GM19452 (cell line): ENCODE measurements around the gene ARSD.
"Not testable (repeated sequence)": the region's sequence is repeated elsewhere in the genome, so short reads cannot be mapped to it uniquely, and the experiment has no call there.

Experiments used
- ATAC-seq: cut with Tn5 transposase; IDR thresholded peaks from one replicate; pipeline ENCODE4 v1.9.1; 2021; ENCODE audit not compliant: unreplicated experiment

Gene ARSD, protein sequence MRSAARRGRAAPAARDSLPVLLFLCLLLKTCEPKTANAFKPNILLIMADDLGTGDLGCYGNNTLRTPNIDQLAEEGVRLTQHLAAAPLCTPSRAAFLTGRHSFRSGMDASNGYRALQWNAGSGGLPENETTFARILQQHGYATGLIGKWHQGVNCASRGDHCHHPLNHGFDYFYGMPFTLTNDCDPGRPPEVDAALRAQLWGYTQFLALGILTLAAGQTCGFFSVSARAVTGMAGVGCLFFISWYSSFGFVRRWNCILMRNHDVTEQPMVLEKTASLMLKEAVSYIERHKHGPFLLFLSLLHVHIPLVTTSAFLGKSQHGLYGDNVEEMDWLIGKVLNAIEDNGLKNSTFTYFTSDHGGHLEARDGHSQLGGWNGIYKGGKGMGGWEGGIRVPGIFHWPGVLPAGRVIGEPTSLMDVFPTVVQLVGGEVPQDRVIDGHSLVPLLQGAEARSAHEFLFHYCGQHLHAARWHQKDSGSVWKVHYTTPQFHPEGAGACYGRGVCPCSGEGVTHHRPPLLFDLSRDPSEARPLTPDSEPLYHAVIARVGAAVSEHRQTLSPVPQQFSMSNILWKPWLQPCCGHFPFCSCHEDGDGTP

DNA sequence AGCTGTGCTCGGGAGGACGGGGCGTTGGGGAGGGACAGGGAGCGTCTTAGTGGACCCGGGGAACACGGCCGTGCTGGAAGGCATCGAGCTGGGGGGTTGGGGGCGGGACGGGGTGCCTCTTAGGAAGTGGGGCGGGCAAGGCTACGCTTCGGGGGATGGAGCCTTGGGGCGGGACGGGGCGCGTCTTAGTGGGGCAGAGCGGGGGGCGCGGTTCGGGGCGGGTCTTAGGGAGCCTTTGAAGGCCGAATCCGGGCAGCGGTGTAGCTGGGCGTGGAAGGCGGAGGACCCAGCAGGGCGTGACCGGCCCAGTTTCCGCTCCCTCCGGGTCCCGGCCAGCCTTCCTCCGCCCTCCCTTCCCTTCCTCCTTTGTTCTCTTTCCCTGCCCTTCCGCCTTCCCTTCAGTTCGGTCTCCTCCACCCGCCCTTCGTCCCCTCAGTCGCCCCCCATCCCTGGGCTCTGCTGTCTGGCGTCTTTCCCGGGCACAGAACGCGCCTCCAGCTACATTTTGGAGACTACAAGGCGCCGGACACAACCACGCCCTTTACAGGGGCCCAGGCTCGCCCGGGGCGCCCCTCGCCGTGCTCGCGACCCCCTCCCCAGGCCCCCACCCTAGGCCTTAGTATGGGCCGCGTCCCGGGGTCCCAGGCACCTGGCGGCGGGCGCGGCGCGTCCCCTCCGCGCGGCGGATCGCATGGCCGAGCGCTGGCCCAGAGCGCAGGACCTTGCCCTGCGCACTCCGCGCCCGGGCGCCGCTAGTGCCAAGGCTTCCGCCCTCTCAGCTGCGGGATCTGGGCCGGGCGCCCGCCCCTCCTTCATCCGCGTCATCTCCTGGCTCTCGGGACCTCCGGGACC is at the start of gene ARSD:
Gene ARSD (minus strand): TSS at position 757 of the 852 bp plus-strand sequence. CDS start 64 bp downstream, at position 693.
- peak; percentile 86 for ATAC-seq

DNA sequence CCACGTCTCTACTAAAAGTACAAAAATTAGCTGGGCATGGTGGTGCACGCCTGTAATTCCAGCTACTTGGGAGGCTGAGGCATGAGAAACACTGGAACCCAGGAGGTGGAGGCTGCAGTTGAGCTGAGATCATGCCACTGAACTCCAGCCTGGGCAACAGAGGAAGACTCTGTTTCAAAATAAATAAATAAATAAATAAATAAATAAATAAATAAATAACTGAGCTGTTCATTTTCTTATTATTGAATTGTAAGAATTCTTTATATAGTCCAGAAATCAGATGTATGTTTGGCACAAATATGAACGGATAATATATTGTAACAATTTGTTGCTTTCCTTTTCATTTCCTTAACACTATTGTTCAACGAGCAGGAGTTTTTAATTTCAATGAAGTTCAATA is 49.5 kb upstream of the ARSD start:
- ATAC-seq: not testable (repeated sequence)

DNA sequence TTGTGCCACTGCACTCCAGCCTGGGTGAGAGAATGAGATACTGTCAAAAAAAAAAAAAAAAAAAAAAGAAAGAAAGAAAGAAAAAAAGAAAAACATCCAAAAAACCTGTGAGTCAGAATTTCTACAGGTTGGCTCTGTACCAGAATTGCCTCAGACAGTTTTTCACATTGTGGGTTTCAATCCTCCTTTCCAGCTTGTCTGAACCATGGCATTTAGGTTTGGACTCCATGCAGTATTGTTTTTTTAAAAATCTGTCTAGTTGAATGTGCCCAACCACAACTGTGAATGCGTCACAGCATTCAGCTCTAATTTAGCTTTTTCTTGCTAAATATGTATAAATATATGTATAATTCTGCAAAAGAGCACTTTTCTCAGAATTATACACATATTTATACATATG is 45.8 kb upstream of the ARSD start:
- no peak for ATAC-seq

DNA sequence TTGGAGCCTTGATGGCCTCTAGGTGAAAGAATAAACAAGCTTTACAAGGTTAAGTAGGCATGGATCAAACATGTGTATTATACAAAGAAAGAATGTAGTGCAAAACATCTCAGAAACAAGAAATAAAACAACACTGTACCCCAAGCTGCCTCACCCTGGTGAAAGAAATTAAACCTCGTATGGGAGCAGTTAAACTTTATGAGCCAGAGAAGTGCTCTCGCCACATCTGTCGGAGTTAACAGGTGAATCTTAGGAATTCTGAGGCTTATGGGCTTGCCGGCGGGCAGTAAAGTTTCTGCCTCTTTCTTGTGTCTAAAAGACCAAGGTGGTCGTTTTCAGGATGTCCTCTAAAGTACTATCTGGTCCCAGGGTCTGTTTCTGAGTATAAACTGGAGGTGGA is 43.3 kb upstream of the ARSD start:
- ATAC-seq: no peak

DNA sequence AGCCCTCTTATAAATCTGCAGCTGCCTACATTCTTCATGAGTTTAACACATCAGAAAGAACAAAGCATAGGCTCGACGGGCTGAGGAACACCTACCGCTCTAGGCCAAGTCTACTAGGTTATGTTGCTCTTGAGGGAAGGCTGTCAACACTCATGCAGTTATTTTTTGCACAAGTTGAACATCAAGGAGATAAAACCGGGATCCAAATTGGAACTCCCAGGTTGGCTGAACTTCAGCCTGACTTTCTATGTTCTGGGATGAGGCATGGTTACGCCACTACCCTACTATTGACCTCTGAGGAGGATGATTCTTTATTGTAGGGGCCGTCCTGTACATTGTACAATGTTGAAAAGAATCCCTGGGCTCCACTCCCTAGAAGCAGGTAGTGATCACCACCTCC is 39.9 kb upstream of the ARSD start:
- no peak for ATAC-seq

DNA sequence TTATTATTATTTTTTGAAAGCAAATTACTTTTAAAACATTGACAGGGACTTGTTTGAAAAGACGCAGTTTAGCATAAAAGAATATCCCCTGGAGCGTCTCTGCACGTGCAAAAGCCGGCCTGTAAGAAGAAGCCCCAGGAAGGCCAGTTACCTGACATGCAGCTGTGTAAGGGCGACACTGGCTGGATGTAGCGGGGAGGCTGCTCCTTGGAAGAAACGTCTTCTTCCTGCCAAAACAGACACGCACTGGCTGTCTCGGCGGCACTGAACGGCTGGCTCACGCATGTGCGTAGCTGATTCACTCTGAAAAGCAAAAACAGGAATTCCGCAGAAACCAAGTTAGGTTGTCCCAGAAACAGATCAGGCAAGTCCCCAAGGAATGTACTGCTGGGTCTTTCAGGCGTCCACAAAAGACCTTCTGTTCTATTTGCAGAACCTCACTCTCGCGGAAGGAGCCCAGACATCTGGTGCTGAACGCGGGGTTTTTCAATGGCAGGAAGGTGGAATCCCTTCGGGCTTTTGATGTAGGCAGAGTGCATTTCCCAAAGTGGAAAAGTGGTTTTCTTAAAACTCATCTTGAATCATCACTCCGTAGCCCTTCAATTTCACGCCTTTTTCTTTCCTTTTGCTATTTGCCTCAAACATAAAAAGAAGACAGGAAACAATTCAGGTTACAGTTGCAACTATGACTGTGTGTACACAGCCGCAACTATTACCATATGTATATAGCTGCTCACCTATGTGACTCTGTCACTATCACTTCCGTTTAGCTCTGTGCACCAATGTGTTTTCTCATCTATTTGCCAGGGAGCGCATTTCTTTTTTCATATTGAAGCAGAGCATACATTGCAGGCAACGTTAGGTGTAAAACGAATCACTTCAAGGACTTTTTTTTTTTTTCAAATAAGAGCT is 39.1 kb upstream of the ARSD start:
- ATAC-seq: no peak

GRCh38 chrX:2967584-2967983 is 38.4 kb upstream of the ARSD start:
- no peak for ATAC-seq

GRCh38 chrX:2967012-2967411 is 37.9 kb upstream of the ARSD start:
- no peak for ATAC-seq

DNA sequence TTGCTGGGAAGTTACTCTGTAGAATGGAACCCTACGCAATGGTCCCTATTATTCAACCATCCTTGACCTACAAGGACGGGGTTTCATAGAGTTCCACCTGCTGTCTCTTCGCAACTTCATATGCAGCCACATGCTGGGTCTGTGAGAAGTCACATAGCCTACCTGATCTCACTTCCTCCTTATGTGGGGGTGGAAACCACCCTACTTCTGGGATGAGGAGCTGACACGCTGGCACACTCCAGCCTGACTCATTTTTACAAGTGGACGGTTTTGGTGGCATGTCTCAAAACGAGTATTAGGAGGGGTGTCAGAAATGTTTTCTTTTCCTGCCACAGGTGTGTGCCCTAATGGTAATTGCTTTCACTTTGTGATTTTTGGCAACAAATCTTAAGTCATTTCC is 36.8 kb upstream of the ARSD start:
- peak; percentile 67 for ATAC-seq

DNA sequence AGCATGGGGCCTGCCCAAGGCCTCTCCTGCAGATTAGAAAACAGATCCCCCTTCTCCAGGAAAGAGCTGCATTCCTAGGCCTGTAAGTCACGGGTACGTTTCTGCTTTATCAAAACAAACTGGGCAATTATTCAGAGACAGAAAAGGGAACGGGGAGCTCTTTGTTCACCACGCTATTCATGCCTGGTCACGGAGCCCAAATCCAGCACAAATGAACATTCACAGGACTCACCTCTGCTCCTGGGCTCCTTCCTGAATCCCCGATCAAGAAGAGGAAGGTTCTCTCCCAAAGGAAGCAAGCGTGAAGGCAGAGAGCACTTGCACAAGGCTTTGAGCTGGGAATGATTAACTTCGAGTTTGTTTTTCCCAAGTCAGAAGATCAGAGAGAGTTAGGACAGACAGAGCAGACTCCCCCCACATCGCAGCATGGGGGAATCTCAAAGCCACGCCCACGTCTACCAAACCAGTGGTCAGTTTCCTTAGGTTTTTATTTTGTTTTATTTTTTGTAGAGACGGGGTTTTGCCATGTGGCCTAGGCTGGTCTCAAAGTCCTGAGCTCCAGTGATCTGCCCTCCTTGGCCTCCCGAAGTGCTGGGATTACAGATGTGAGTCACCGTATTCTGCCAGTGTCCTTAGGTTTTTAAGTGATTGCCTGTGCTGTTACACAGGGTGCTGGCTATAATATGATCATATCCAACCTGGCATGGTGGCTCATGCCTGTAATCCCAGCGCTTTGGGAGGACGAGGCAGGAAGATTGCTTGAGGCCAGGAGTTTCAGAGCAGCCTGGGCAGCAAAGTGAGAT is 35.1 kb upstream of the ARSD start:
- not testable (repeated sequence) for ATAC-seq

DNA sequence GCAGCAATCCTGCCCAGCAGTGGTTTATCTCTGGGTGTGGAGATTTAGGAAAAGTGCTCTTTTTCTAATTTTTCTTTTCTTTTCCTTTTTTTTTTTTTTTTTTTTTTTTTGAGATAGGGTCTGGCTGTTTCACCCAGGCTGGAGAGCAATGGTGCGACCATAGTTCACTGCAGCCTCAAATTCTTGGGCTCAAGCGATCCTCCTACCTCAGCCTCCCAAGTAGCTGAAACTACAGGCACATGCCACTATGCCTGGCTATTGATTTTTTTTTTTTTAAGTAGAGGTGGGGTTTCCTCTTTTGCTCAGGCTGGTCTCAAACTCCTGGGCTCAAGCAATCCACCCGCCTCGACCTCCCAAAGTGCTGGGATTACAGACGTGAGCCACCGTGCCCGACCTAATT is 34.3 kb upstream of the ARSD start:
- not testable (repeated sequence) for ATAC-seq

DNA sequence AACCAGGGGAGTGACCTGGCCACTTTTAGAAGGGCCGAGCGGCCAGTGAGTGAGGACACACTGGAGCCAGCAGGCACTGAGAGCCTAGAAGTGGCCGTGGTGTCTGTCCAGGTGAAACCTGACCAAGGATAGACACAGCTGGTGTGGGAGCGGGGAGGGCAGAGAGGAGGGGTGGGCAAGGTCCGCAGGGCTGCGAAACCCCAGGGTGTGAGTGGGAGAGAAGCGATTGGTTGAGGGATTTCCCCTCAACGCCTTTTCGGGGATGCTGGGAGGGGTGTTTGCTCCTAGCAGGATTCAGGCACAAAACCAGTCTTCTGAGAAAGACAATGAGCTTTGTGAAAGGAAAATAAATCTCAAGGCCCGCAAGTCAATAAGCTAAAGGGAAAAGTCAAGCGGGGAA is 33.2 kb upstream of the ARSD start:
- ATAC-seq: no peak

DNA sequence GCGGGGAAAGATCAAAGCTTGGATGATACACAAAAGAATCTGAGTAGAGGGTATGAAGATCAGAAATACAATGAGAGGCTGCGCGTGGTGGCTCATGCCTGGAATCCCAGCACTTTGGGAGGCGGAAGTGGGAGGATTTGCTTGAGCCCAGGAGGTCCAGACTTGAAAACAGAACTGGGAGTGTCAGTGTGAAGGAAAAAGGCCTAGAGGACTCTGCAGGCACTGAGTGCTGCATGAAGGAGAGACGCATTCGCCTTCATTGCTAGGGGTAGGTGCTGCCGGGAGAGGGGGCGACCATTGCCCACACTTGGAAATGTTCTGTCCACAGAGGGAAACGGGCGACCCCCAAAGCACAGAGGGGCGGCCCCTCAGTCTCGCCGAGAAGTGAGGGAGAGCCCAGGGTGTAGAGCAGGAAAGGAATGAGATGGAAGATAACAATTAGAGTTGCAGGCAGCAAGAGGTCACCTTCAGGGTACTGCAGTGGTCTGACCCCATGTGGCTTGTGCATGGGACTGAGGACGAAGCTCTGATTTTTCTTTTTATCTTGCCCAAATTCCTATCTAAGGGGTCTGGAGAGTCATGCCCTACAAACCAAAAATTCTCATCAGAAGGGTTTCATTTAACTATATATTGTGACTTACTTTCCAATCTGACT is 31.8 kb upstream of the ARSD start:
- ATAC-seq: no peak

DNA sequence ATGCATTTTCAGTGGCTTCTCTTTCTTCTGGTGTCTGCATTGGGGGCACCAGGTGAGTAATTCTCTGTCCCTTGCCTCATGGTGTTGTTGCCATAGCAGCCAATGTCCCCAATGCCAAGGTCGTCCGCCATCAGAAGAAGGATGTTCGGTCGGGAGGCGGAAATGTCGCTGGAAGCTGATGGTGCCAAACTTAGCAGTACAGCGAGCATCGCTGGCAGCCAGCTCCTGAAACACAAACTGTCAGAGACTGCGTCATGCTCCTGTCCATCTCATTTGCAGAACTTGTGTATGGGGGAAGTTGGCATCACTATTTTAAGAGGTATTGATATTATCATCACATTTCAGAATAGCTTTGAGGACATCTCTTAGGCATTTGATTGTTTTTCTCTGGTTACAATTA is 29.1 kb upstream of the ARSD start:
- no peak for ATAC-seq

- no peak for ATAC-seq
Observed at GRCh38 chrX:2955838-2956237, 26.7 kb upstream of the ARSD start.

- no peak for ATAC-seq
Observed at GRCh38 chrX:2955281-2955680, 26.1 kb upstream of the ARSD start.

DNA sequence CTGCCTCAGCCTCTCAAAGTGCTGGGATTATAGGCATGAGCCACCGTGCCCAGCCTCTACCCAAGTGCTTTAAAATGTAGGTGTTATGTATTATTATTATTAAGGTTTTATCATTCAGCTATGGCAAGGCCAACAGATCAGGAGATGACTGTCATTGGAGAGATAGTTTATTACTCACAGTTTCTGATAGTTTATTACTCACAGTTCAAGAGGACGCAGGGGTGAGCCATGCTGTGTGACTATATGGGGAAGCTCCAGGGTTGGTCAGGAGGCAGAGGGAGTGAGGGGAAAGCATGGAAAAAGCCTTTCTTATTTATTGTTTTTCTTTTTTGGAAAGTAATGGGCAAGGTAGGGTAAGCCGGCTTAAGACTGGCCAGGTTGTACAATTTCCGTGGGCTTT is 25.4 kb upstream of the ARSD start:
- ATAC-seq: no peak

DNA sequence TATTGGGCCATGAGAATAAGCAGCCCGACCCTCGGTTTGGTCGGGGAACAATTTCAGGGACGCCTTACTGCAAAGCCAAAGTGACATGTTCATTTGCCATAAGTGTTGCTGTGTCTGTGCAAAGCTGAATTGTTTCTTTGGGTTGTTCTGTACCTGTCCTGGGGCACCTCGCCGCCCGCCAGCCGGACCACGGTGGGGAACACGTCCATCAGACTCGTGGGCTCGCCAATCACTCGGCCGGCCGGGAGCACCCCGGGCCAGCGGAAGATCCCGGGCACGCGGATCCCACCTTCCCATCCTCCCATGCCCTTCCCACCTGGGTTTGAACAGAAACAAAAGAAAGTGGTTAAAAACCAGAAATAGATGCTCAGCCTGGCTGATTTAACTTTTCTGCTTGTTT is 8.8 kb upstream of the ARSD start:
- not testable (repeated sequence) for ATAC-seq
